ENCODE data around the gene TESK2. TPM values are rescaled to one million over a fixed set of nuclear protein-coding genes. Genes with fewer than 3 reads are reported as not detected.
"Not testable (repeated sequence)": the region's sequence is repeated elsewhere in the genome, so short reads cannot be mapped to it uniquely, and the experiment has no call there.

The TESK2 gene
- polyA plus RNA-seq, 1 donor (not counting 4 experiments of a cell fraction or from before 2014, with no cell fraction given), result 2.0 TPM

DNA sequence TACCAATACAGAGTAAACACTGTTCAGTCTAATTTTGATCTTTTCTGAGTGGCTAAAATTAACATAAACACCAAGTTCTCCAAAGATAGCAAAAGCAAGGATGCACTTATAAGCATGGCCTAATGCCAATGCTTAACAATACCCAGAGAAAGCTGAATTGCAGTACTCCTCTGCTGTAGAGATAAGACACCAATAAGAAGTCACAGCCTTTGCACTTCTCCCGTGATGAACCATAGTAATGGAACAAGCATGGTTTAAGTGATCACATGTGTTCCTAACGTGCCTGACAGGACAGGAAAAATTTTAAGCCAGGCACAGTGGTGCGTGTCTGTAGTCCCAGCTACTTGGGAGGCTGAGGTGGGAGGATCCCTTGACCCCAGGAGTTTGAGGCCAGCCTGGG is 25.1 kb upstream of the TESK2 start:
- no peak overlapping the region for H3K4me3 ChIP-seq (ENCODE audit: control insufficient read depth in 2 of 3, extremely low read depth in 1 of 3, insufficient read depth in 2 of 3, low read depth in 1 of 3, low read length in 3 of 3)

DNA sequence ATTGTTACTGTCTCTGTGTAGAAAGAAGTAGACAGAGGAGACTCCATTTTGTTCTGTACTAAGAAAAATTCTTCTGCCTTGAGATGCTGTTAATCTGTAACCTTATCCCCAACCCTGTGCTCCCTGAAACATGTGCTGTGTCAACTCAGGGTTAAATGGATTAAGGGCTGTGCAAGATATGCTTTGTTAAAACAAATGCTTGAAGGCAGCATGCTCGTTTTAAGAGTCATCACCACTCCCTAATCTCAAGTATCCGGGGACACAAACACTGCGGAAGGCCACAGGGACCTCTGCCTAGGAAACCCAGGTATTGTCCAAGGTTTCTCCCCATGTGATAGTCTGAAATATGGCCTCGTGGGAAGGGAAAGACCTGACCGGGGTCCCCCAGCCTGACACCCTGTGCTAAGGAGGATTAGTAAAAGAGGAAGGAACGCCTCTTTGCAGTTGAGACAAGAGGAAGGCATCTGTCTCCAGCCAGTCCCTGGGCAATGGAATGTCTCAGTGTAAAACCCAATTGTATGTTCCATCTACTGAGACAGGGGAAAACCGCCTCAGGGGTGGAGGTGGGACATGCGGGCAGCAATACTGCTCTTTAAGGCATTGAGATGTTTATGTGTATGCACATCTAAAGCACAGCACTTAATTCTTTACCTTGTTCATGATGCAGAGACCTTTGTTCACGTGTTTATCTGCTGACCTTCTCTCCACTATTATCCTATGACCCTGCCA is 22.7 kb upstream of the TESK2 start:
- DNase-seq (ENCODE audit: low read depth, low spot score); FAIRE-seq; H3K9me1 ChIP-seq (ENCODE audit: control insufficient read depth, extremely low read depth, insufficient read depth, low read length); H3K27me3 ChIP-seq (ENCODE audit: control insufficient read depth, extremely low read depth, insufficient read depth, low read length); H2AFZ ChIP-seq (ENCODE audit: control insufficient read depth, low read length); H3K9me3 ChIP-seq (ENCODE audit: control insufficient read depth, low read depth, low read length); H3K4me2 ChIP-seq (ENCODE audit: control insufficient read depth, extremely low read depth, insufficient read depth, low read depth, low read length); H3K9ac ChIP-seq (ENCODE audit: control insufficient read depth, extremely low read depth, insufficient read depth, low read length); dilution Hi-C loops (cut with MboI; ENCODE audit: extremely low pct_ligation_motif_present, low sequenced_read_pairs); H3K4me3 ChIP-seq (ENCODE audit: control insufficient read depth in 2 of 3, extremely low read depth in 1 of 3, insufficient read depth in 2 of 3, low read depth in 1 of 3, low read length in 3 of 3); H3K27ac ChIP-seq (ENCODE audit: control insufficient read depth, insufficient read depth, low read length): not testable (repeated sequence)
- peaks cover 16% of the 10 kb centered on the region for H4K20me1 ChIP-seq (ENCODE audit: control insufficient read depth, extremely low read depth, insufficient read depth, low read length)
- H3K36me3 ChIP-seq (ENCODE audit: control insufficient read depth in 2 of 2, extremely low read depth in 1 of 2, insufficient read depth in 2 of 2, low read length in 2 of 2), result peaks cover 44 to 51% of the 10 kb centered on the region in 2 experiments
- H3K79me2 ChIP-seq (ENCODE audit: control insufficient read depth, insufficient read depth, low read length), result peaks cover 23% of the 10 kb centered on the region
- peaks cover 11% of the 10 kb centered on the region for H3K4me1 ChIP-seq (ENCODE audit: control insufficient read depth, extremely low read depth, insufficient read depth, low read length)

More for the DNA sequence above, 25.1 kb upstream of the TESK2 start:
- H3K4me2 ChIP-seq (ENCODE audit: control insufficient read depth, extremely low read depth, insufficient read depth, low read depth, low read length), result no peak overlapping the region
- DNase-seq (ENCODE audit: low read depth, low spot score), result no peak
- no peaks in the 10 kb centered on the region for H3K27me3 ChIP-seq (ENCODE audit: control insufficient read depth, extremely low read depth, insufficient read depth, low read length)
- peaks cover 27% of the 10 kb centered on the region for H4K20me1 ChIP-seq (ENCODE audit: control insufficient read depth, extremely low read depth, insufficient read depth, low read length)
- H3K9ac ChIP-seq (ENCODE audit: control insufficient read depth, extremely low read depth, insufficient read depth, low read length), result no peak overlapping the region
- H3K79me2 ChIP-seq (ENCODE audit: control insufficient read depth, insufficient read depth, low read length), result peaks cover 46% of the 10 kb centered on the region
- H3K9me3 ChIP-seq (ENCODE audit: control insufficient read depth, low read depth, low read length), result no peaks in the 10 kb centered on the region
- no peak for FAIRE-seq
- dilution Hi-C loops (cut with MboI; ENCODE audit: extremely low pct_ligation_motif_present, low sequenced_read_pairs), result no loop called here
- no peak for TF ChIP-seq EZH2 (IDR thresholded peaks at IDR 0.05; ENCODE audit: low read length)
- TF ChIP-seq, protein P1, sequence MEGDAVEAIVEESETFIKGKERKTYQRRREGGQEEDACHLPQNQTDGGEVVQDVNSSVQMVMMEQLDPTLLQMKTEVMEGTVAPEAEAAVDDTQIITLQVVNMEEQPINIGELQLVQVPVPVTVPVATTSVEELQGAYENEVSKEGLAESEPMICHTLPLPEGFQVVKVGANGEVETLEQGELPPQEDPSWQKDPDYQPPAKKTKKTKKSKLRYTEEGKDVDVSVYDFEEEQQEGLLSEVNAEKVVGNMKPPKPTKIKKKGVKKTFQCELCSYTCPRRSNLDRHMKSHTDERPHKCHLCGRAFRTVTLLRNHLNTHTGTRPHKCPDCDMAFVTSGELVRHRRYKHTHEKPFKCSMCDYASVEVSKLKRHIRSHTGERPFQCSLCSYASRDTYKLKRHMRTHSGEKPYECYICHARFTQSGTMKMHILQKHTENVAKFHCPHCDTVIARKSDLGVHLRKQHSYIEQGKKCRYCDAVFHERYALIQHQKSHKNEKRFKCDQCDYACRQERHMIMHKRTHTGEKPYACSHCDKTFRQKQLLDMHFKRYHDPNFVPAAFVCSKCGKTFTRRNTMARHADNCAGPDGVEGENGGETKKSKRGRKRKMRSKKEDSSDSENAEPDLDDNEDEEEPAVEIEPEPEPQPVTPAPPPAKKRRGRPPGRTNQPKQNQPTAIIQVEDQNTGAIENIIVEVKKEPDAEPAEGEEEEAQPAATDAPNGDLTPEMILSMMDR (optimal IDR thresholded peaks at IDR 0.05 in 1 of 3, IDR thresholded peaks at IDR 0.05 in 1 of 3, conservative IDR thresholded peaks at IDR 0.05 in 1 of 3; ENCODE audit: extremely low read depth in 1 of 3, insufficient read depth in 2 of 3, low read length in 3 of 3), result no peak
- peaks cover 19% of the 10 kb centered on the region for H3K4me1 ChIP-seq (ENCODE audit: control insufficient read depth, extremely low read depth, insufficient read depth, low read length)
- H3K36me3 ChIP-seq (ENCODE audit: control insufficient read depth in 2 of 2, extremely low read depth in 1 of 2, insufficient read depth in 2 of 2, low read length in 2 of 2), result peaks cover 30 to 42% of the 10 kb centered on the region in 2 experiments
- H3K27ac ChIP-seq (ENCODE audit: control insufficient read depth, insufficient read depth, low read length), result no peak overlapping the region
- no peak overlapping the region for H2AFZ ChIP-seq (ENCODE audit: control insufficient read depth, low read length)
- no peaks in the 10 kb centered on the region for H3K9me1 ChIP-seq (ENCODE audit: control insufficient read depth, extremely low read depth, insufficient read depth, low read length)

All from keratinocyte (primary cell).